Large intestine (tissue), 3 donors: ENCODE measurements around the gene CLASP1. TPM values are rescaled to one million over a fixed set of nuclear protein-coding genes. Genes with fewer than 3 reads are reported as not detected.

Experiments
- DNase-seq, 2 donors: peaks; one replicate each; pipeline versions ENCODE4 v3.0.0 to v3.0.0-alpha.2; 2013
- H3K27ac ChIP-seq: one replicate; pipeline ENCODE4 v1.5.1; 2013; ENCODE audit warnings: low read length
- H3K27me3 ChIP-seq: 2 replicates; pipeline ENCODE4 v1.6.1; 2013; ENCODE audit warnings: low read length; ENCODE audit not compliant: control insufficient read depth, insufficient read depth
- H3K36me3 ChIP-seq: 2 replicates; pipeline ENCODE4 v1.6.1; 2013; ENCODE audit warnings: low read length; ENCODE audit not compliant: control insufficient read depth, insufficient read depth
- H3K4me1 ChIP-seq: one replicate; pipeline ENCODE4 v1.6.1; 2013; ENCODE audit warnings: low read length; ENCODE audit not compliant: control insufficient read depth, insufficient read depth
- H3K4me3 ChIP-seq: one replicate; pipeline ENCODE4 v1.5.1; 2013; ENCODE audit warnings: low read length
- H3K9me3 ChIP-seq: one replicate; pipeline ENCODE4 v1.6.1; 2013; ENCODE audit warnings: mild to moderate bottlenecking, low read depth, low read length, moderate library complexity; ENCODE audit not compliant: control insufficient read depth
- WGBS: methylation state at CpG from one replicate; pipeline ENCODE4 v1.1.5; 2013; ENCODE audit warnings: low lambda C conversion rate; ENCODE audit not compliant: insufficient coverage; 5-methylcytosine and 5-hydroxymethylcytosine counted together
- polyA plus RNA-seq: library from polyadenylated mRNA; unstranded; fragments of 120-200 nt; gene quantifications from one replicate; pipeline ENCODE4 v1.2.1, GENCODE V29; 2013

CLASP1 gene
- polyA plus RNA-seq, 1 donor, result 31.8 TPM

GRCh38 chr2:121400201-121400600, 249.1 kb downstream of the CLASP1 start:
- Histone ChIP-seq H3K9me3 (no peaks in the 10 kb centered on the region), H3K27me3 (no peaks in the 10 kb centered on the region), H3K27ac (no peak overlapping the region), H3K36me3 (peaks cover 60% of the 10 kb centered on the region), H3K4me3 (no peak overlapping the region), H3K4me1 (no peaks in the 10 kb centered on the region)
- no peak for DNase-seq
- 80% methylated on average over 2 of the region's 5 CpGs for whole genome bisulfite sequencing

- H3K4me3 ChIP-seq, result no peak overlapping the region
These were observed 250.4 kb downstream of the CLASP1 start for GRCh38 chr2:121398853-121399252.

GRCh38 chr2:121390082-121390692, 259.1 kb downstream of the CLASP1 start:
- Histone ChIP-seq H3K27ac (no peak overlapping the region), H3K4me3 (no peak overlapping the region), H3K27me3 (no peaks in the 10 kb centered on the region), H3K9me3 (no peaks in the 10 kb centered on the region), H3K4me1 (no peaks in the 10 kb centered on the region), H3K36me3 (peaks cover 43% of the 10 kb centered on the region)
- no peak for DNase-seq
- WGBS, result no CpG with 5 or more reads among the region's 5 CpGs

More at GRCh38 chr2:121398853-121399252, 250.4 kb downstream of the CLASP1 start:
- Histone ChIP-seq H3K4me1 (no peaks in the 10 kb centered on the region), H3K36me3 (peaks cover 64% of the 10 kb centered on the region), H3K9me3 (no peaks in the 10 kb centered on the region), H3K27ac (no peak overlapping the region), H3K27me3 (no peaks in the 10 kb centered on the region)
- 92% methylated on average over 1 of the region's 3 CpGs for WGBS
- DNase-seq, result no peak

GRCh38 chr2:121388371-121388770, 260.9 kb downstream of the CLASP1 start:
- H3K9me3 ChIP-seq, result no peaks in the 10 kb centered on the region
- H3K4me3 ChIP-seq, result no peak overlapping the region
- no peaks in the 10 kb centered on the region for H3K4me1 ChIP-seq
- H3K36me3 ChIP-seq, result peaks cover 42% of the 10 kb centered on the region
- H3K27ac ChIP-seq, result no peak overlapping the region
- no peaks in the 10 kb centered on the region for H3K27me3 ChIP-seq
- 79% methylated on average over 2 of the region's 5 CpGs for WGBS
- no peak for DNase-seq

GRCh38 chr2:121387591-121388325, 261.5 kb downstream of the CLASP1 start:
- peaks cover 47% of the 10 kb centered on the region for H3K36me3 ChIP-seq
- DNase-seq, result no peak

GRCh38 chr2:121386707-121387106, 262.6 kb downstream of the CLASP1 start:
- Histone ChIP-seq H3K4me3 (no peak overlapping the region), H3K36me3 (peaks cover 53% of the 10 kb centered on the region), H3K4me1 (no peaks in the 10 kb centered on the region), H3K27me3 (no peaks in the 10 kb centered on the region), H3K9me3 (no peaks in the 10 kb centered on the region), H3K27ac (no peak overlapping the region)
- no peak for DNase-seq
- no CpG with 5 or more reads among the region's 2 CpGs for WGBS

More at GRCh38 chr2:121387591-121388325, 261.5 kb downstream of the CLASP1 start:
- Histone ChIP-seq H3K27ac (no peak overlapping the region), H3K4me3 (no peak overlapping the region), H3K27me3 (no peaks in the 10 kb centered on the region), H3K9me3 (no peaks in the 10 kb centered on the region), H3K4me1 (no peaks in the 10 kb centered on the region)
- WGBS, result no CpG with 5 or more reads among the region's 5 CpGs

GRCh38 chr2:121386102-121386501, 263.2 kb downstream of the CLASP1 start:
- Histone ChIP-seq H3K27ac (no peak overlapping the region), H3K4me3 (no peak overlapping the region), H3K9me3 (no peaks in the 10 kb centered on the region), H3K27me3 (no peaks in the 10 kb centered on the region), H3K4me1 (no peaks in the 10 kb centered on the region), H3K36me3 (peaks cover 57% of the 10 kb centered on the region)
- no peak for DNase-seq

GRCh38 chr2:121382744-121383143, 266.5 kb downstream of the CLASP1 start:
- Histone ChIP-seq H3K4me3 (no peak overlapping the region), H3K9me3 (no peaks in the 10 kb centered on the region), H3K27me3 (no peaks in the 10 kb centered on the region), H3K4me1 (no peaks in the 10 kb centered on the region), H3K27ac (no peak overlapping the region), H3K36me3 (peaks cover 66% of the 10 kb centered on the region)
- WGBS, result no CpG with 5 or more reads among the region's 4 CpGs
- no peak for DNase-seq

- no CpG with 5 or more reads among the region's 5 CpGs for WGBS
- no peak for DNase-seq
- H3K4me3 ChIP-seq, result no peak overlapping the region
- no peaks in the 10 kb centered on the region for H3K27me3 ChIP-seq
- no peaks in the 10 kb centered on the region for H3K9me3 ChIP-seq
- peaks cover 58% of the 10 kb centered on the region for H3K36me3 ChIP-seq
- H3K27ac ChIP-seq, result no peak overlapping the region
- no peaks in the 10 kb centered on the region for H3K4me1 ChIP-seq
These were observed 271.6 kb downstream of the CLASP1 start for GRCh38 chr2:121377646-121378045.

- no peak for DNase-seq
- Histone ChIP-seq H3K36me3 (peaks cover 54% of the 10 kb centered on the region), H3K27me3 (no peaks in the 10 kb centered on the region), H3K4me1 (no peaks in the 10 kb centered on the region), H3K4me3 (no peak overlapping the region), H3K27ac (no peak overlapping the region), H3K9me3 (no peaks in the 10 kb centered on the region)
- WGBS, result no CpG with 5 or more reads among the region's 5 CpGs
These were observed 272.6 kb downstream of the CLASP1 start for GRCh38 chr2:121376535-121377250.
